Esophagus squamous epithelium (tissue), 5 donors: ENCODE results near the gene PYY. TPM values are rescaled to one million over a fixed set of nuclear protein-coding genes. Genes with fewer than 3 reads are reported as not detected.
"Not testable (repeated sequence)": the region's sequence is repeated elsewhere in the genome, so short reads cannot be mapped to it uniquely, and the experiment has no call there.

Source experiments
- DNase-seq: peaks from one replicate; lab custom pipeline; 2025; lab: John Stamatoyannopoulos, UW
- H3K27ac ChIP-seq, 4 donors: fragments of 200-600 bp; sonication (generic); one replicate each; pipeline ENCODE4 v1.5.1; 2016 to 2019; ENCODE audit warnings: mild to moderate bottlenecking in 1 of 4
- H3K27me3 ChIP-seq, 4 donors: fragments of 200-600 bp; sonication (generic); 1 replicate in 3 of 4; 2 replicates in 1 of 4; pipeline versions ENCODE4 v1.5.1 to v1.6.0; 2017 to 2021; ENCODE audit warnings: antibody characterized with exemption in 1 of 4
- H3K36me3 ChIP-seq, 3 donors: fragments of 200-600 bp; sonication (generic); one replicate each; pipeline ENCODE4 v1.5.1; 2016 to 2019
- H3K4me1 ChIP-seq, 3 donors: fragments of 200-600 bp; sonication (generic); one replicate each; pipeline ENCODE4 v1.5.1; 2017 to 2019
- H3K4me3 ChIP-seq, 4 donors: fragments of 200-600 bp; sonication (generic); 1 replicate in 3 of 4; 2 replicates in 1 of 4; pipeline ENCODE4 v1.5.1; 2016 to 2019; ENCODE audit warnings: mild to moderate bottlenecking in 2 of 4, moderate library complexity in 1 of 4
- H3K9me3 ChIP-seq, 3 donors: fragments of 200-600 bp; sonication (generic); one replicate each; pipeline ENCODE4 v1.5.1; 2016 to 2019
- POLR2A ChIP-seq, 4 donors: fragments of 450-650 bp; IDR thresholded peaks; one replicate each; pipeline ENCODE4 v1.6.1; 2017; ENCODE audit warnings: antibody characterized with exemption in 4 of 4, mild to moderate bottlenecking in 4 of 4, moderate library complexity in 3 of 4
- WGBS, 2 donors: methylation state at CpG; one replicate each; pipeline ENCODE4 v1.1.5; 2018; 5-methylcytosine and 5-hydroxymethylcytosine counted together
- intact Hi-C: fragments of 100-400 bp; cut with DNase I; formaldehyde crosslinking; loops from one replicate; pipeline ENCODE4 v1.15.0; 2022
- total RNA-seq, 4 donors: library from RNA; depleted of rRNA; stranded (reverse); fragments of >200 nt; gene quantifications; one replicate each; pipeline ENCODE4 v1.1.0, GENCODE V29; 2016
- TF ChIP-seq, protein P1 (sequence below), 6 experiments: fragments of 450-650 bp in 4 of 6; fragments of 200-600 bp in 2 of 6; sonication (generic) in 2 of 6; IDR thresholded peaks; one replicate each; pipeline ENCODE4 v1.5.1; 2016 to 2019; ENCODE audit warnings: antibody characterized with exemption in 6 of 6, mild to moderate bottlenecking in 4 of 6, moderate library complexity in 4 of 6
- donor health status: DM: yes; HTN: yes; CAD: no.

PYY gene
- total RNA-seq, 4 donors from 2014 or later = not detected

DNA sequence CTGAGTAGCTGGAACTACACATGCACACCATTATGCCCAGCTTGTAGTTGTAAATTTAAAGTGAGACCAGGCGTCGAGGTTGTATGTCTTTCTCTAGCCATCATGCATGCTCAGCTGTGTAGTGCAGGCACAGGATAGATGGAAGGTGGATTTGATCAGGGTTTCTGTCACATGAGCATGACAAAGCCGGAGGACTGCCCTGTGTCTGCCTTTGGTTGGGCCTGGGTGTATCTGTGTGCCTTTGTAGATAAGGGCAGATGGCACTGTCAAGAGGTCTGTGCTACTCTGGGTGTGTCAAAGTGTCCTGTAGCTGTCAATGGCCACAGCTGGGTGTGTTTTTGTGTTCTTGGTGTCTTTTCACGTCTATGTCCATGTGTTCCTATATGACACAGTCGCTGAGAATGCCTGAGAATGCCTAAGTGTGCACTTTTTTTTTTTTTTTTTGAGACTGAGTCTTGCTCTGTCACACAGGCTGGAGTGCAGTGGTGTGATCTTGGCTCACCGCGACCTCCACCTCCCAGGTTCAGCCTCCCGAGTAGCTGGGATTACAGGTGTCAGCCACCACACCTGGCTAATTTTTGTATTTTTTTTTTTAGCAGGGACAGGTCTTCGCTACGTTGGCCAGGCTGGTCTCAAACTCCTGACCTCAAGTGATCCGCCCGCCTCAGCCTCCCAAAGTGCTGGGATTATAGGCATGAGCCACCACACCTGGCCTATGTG is 46.6 kb upstream of the PYY start:
- H3K4me1 ChIP-seq = peaks cover 10 to 23% (median 14%) of the 10 kb centered on the region in 3 donors
- no peak for TF ChIP-seq POLR2A (IDR thresholded peaks at IDR 0.05)
- H3K27me3 ChIP-seq = peaks cover 4 to 26% (median 9%) of the 10 kb centered on the region in 4 donors
- no peaks in the 10 kb centered on the region for H3K9me3 ChIP-seq
- H3K36me3 ChIP-seq = no peaks in the 10 kb centered on the region
- H3K27ac ChIP-seq = no peak overlapping the region
- 83 to 84% methylated on average over 9 to 10 of the region's 12 CpGs for WGBS, 2 donors
- no peak for DNase-seq
- H3K4me3 ChIP-seq = no peak overlapping the region
- intact Hi-C loops = no loop called here

DNA sequence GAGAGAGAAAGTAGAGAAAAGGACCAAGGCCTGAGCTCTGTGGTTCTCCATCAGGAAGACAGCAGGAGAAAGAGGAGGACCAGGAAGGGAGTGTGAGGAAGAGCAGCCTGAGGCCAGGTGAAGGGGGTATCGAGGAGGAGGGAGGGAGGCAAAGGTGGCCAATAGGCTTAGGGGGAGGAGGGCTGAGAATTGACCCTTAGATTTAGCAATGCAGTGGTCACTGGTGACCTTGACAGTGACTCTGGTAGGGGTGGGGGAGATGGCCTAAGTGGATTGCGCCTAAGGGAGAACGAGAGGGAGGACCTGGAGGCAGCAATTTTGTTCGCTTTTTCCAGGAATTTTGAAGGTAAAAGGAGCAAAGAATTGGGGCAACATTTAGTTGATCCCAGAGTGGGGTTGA is 45.3 kb upstream of the PYY start:
- Histone ChIP-seq H3K4me1 (peaks cover 0 to 22% (median 10%) of the 10 kb centered on the region in 3 donors), H3K36me3 (no peaks in the 10 kb centered on the region), H3K4me3 (no peak overlapping the region), H3K9me3 (no peaks in the 10 kb centered on the region), H3K27ac (no peak overlapping the region), H3K27me3 (peaks cover 0 to 14% (median 4%) of the 10 kb centered on the region in 4 donors)
- no peak for TF ChIP-seq POLR2A (IDR thresholded peaks at IDR 0.05)
- TF ChIP-seq, protein P1, sequence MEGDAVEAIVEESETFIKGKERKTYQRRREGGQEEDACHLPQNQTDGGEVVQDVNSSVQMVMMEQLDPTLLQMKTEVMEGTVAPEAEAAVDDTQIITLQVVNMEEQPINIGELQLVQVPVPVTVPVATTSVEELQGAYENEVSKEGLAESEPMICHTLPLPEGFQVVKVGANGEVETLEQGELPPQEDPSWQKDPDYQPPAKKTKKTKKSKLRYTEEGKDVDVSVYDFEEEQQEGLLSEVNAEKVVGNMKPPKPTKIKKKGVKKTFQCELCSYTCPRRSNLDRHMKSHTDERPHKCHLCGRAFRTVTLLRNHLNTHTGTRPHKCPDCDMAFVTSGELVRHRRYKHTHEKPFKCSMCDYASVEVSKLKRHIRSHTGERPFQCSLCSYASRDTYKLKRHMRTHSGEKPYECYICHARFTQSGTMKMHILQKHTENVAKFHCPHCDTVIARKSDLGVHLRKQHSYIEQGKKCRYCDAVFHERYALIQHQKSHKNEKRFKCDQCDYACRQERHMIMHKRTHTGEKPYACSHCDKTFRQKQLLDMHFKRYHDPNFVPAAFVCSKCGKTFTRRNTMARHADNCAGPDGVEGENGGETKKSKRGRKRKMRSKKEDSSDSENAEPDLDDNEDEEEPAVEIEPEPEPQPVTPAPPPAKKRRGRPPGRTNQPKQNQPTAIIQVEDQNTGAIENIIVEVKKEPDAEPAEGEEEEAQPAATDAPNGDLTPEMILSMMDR (IDR thresholded peaks at IDR 0.05) = no peak
- 75 to 84% methylated on average over 4 of the region's 4 CpGs for WGBS, 2 donors
- intact Hi-C loops = loop anchor here (10.0 kb wide), 1 partner anchor 54 kb away; the partner anchor contains the start of gene PPY
- DNase-seq = no peak

DNA sequence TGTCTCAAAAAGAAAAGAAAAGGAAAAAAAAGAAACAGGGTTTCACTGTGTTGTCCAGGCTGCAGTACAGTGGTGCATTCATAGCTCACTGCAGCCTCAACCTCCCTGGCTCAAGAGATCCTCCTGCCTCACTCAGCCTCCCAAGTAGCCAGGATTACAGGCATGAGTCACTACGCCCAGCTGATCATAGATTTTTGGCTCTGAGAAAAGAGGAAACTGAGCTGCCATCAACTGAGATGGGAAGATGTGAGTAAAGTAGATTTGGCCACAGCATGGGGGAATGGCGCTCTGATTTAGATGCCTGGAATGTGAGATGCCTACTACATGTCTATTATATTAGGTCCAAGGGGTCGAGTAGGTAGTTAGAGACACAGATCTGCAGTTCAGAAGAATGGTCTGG is 44.8 kb upstream of the PYY start:
- Histone ChIP-seq H3K36me3 (no peaks in the 10 kb centered on the region), H3K4me1 (peaks cover 0 to 22% (median 10%) of the 10 kb centered on the region in 3 donors), H3K9me3 (no peaks in the 10 kb centered on the region), H3K27ac (no peak overlapping the region), H3K4me3 (no peak overlapping the region), H3K27me3 (peaks cover 0 to 9% (median 4%) of the 10 kb centered on the region in 4 donors)
- TF ChIP-seq, protein P1 (IDR thresholded peaks at IDR 0.05) = no peak
- no peak for TF ChIP-seq POLR2A (IDR thresholded peaks at IDR 0.05)
- 44 to 77% methylated on average over 2 to 3 of the region's 3 CpGs for WGBS, 2 donors
- intact Hi-C loops = loop anchor here (10.0 kb wide), 1 partner anchor 54 kb away; the partner anchor contains the start of gene PPY
- DNase-seq = no peak

DNA sequence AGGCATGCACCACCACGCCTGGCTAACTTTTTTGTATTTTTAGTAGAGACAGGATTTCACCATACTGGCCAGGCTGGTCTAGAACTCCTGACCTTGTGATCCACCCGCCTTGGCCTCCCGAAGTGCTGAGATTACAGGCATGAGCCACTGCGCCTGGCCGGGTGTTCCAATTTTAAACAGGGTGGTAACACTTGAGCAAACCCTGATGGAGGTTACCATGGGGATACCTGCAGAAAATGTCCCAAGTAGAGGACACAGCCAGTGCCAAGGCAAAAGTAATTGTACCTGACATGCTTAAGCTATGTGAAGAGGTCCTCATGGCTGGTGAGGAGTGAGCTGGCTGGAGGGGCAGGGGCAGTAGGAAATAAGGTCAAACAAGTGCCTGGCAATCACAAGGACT is 43.4 kb upstream of the PYY start:
- H3K4me3 ChIP-seq, H3K9me3 ChIP-seq, DNase-seq, H3K27ac ChIP-seq, H3K27me3 ChIP-seq, H3K36me3 ChIP-seq: not testable (repeated sequence)
- intact Hi-C loops = loop anchor here (10.0 kb wide), 1 partner anchor 52 kb away; the partner anchor contains the start of gene PPY
- 76 to 90% methylated on average over 4 of the region's 5 CpGs for WGBS, 2 donors
- peaks cover 0 to 12% (median 6%) of the 10 kb centered on the region in 3 donors for H3K4me1 ChIP-seq

DNA sequence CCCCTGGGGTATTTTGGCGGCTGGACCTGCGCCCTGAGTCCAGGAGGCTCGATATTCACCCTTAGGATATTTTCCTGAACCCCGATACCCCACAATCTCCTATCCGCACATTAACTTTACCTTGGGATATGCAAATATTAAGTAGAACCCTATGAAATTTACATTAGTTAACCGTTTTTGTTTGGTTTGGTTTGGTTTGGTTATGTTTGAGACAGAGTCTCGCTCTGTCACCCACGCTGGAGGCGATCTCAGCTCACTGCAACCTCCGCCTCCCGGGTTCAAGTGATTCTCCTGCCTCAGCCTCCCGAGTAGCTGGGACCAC is 41.4 kb upstream of the PYY start:
- Histone ChIP-seq H3K27me3 (peaks cover 0 to 7% (median 3%) of the 10 kb centered on the region in 4 donors), H3K4me3 (peak overlapping the region in 3 of 4 donors; percentile 11 to 59 (median 22)), H3K4me1 (peaks cover 0 to 12% (median 6%) of the 10 kb centered on the region in 3 donors), H3K9me3 (no peaks in the 10 kb centered on the region), H3K36me3 (no peaks in the 10 kb centered on the region), H3K27ac (no peak overlapping the region)
- 15 to 19% methylated on average over 11 to 12 of the region's 12 CpGs for WGBS, 2 donors
- TF ChIP-seq, protein P1 (IDR thresholded peaks at IDR 0.05) = peak in 1 of 6 experiments; percentile 2
- TF ChIP-seq POLR2A (IDR thresholded peaks at IDR 0.05) = no peak
- no peak for DNase-seq
- intact Hi-C loops = loop anchor here (10.0 kb wide), 1 partner anchor 50 kb away; the partner anchor contains the start of gene PPY
